Activated T-helper 9 cell treated with anti-CD3 and anti-CD28 coated beads, Interleukin-2, amount 50 U/mL, for 16 hours (primary cell): Measurements from ENCODE around the gene PROSER2.

Experiments used
- DNase-seq: peaks from one replicate; pipeline ENCODE4 v3.0.0-alpha.2; 2020; ENCODE audit warnings: low read depth

The PROSER2 gene

DNA sequence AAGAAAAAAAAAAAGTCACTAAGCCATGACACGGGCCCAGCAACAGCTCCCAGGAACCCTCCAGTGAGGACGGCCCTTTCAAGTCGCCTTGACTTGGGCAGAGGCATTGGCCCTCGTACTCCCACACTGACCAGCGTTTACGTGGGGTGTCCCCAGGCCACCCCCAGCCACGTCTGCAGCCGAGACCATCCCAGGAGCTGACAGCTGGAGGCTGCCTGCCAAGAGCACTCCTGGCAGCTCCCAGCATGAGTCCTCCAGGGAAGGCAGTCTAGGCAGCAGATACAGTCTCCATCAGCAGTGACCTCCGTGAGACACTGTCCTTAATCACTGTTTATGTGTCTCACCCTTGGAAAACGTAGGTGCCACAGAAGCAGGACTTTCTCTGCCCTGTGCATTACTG lies 86.5 kb downstream of the PROSER2 start:
- DNase-seq: no peak

GRCh38 chr10:11910102-11910501 lies 86.9 kb downstream of the PROSER2 start:
- DNase-seq: no peak

DNA sequence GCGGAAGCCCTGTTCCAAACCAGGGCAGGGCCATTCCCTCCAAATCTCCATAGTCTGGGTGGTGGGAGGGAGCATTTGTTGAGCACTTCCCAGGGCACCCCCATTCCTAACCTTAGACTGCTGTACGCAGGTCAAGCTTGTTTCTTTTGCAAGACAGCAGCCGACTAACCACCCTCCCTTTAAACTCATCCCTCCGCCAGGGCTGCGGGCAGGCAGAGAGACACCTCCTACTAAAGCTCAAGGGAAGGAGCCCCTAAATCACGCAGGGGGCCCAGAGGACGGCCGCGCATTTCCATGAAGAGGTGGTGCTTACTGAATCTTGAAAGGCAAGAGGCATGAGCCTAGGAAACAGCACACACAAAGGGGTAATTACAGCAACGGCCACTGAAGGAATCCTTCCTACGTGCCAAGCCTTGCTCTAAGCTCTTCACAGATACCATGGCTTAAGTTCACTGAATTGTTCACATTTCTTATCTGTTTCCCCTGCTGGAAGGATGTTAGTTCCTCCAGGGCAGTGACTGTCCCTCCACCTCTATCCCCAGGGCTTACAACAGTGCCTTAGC lies 90.0 kb downstream of the PROSER2 start:
- no peak for DNase-seq

DNA sequence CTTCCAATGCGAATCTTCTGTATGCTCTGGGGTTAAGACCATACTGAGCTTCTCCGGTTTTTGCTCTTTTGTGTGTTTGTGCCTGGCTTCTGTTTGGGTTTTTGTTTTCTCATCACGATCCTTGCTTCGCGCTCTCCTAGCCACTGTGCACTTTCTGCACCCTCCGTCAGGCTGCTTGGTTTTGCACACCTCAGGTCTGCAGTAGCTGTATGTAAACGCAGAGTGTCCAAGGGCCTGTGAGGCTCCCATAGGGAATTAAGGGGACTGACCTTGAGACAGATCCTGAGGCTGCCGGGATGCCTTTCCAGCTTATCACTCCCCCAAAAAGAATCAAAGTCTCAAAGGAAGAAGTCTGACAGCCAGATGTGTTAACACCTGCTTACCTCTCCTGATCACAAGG lies 95.2 kb downstream of the PROSER2 start:
- DNase-seq: no peak

DNA sequence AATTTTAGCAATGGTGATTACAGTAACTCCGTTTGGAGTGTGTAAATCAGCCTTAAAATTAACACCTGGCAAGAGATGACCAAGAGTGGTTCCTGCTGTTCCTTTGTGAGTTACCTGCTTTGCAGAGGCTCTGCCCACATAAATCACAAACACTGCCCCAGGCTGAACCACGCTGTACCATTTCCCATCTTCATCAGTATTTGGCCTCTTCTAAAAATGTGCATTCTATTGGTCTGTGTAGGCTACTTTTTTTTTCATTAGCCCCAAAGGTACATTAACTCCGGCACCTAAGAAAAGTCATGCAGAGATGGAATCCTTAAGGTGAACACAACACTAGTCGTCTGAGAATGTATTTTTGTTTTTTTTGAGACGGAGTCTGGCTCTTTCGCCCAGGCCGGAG lies 96.1 kb downstream of the PROSER2 start:
- no peak for DNase-seq
